ENCODE results near the gene ERC2.
A peak's percentile ranks its signal among the peaks of the same experiment; 100 is the strongest.

ERC2 gene

DNA sequence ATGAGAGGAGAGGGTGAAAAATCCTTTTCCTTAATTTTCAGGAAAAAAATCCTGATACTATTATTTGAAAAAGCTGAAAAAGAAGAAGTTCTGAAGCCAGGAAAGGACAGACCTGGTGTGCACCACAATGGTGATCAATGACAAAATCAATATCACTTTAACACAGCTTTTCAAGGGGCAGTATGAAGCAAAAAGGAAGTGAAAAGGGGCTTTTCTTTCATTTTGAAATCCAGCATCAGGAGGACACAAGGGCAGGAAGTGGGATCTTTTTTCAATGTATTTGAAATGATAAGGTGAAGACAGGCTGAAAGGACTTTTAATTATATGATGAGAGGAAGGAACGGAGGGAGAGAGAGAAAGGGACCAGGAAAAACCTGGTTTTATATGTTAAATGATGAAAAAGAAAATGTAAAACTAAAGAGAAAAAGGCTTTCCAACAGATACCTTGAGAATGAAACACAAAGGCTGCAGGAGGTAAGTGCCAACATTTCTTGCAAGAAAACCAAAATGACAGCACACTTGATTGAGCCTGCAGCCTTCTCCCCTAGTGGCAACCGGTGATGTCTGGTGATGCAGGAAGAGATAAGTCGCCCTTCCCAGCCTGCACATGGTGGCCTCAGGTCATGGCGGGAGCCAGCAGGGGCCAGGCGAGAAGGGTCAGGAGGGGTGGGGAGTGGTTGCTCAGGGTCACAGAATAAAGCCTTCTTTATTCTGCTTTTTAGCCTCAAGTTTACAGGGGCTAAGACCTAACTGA, 744.4 kb downstream of the ERC2 start:
- DNase-seq = no peak

DNA sequence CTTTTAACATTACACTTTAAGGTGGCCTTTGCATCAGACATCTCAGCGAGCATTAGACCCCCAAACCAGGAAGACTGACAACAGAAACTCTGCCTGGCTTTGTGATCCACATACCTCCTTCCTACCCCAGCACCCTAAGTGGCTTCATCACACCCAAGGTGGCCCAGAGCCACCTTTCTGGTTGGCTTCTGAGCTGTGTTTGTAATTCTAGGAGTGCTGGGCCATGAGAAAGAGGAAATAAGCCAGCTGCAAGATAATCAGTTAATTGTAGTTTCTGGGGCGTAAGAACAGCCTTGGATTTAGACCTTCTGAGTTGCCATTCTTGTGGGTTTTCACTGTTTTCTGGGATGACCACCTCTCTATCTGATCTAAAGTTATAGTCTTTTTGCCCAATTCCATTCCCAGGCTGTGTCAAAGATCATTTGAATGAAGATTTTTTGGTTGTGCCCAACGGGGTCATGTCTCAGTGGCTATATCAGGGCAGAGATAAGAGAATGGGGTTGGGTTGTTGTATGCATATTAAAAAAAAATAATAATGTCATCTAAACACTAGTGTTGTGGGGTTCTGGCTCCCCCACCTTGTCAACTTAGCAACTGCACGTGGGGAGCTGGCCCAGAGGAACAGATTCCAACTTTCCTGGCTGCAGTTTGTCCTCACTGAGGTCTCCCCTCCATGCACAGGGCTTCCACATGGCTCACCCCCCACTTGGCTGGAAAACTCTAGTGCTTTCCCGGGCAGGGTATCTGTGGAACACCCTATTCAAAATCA, 746.4 kb downstream of the ERC2 start:
- no peak for DNase-seq

GRCh38 chr3:55720614-55721013, 747.7 kb downstream of the ERC2 start:
- no peak for DNase-seq

- no peak for DNase-seq
Measured at GRCh38 chr3:55719508-55719907, 748.8 kb downstream of the ERC2 start.

DNA sequence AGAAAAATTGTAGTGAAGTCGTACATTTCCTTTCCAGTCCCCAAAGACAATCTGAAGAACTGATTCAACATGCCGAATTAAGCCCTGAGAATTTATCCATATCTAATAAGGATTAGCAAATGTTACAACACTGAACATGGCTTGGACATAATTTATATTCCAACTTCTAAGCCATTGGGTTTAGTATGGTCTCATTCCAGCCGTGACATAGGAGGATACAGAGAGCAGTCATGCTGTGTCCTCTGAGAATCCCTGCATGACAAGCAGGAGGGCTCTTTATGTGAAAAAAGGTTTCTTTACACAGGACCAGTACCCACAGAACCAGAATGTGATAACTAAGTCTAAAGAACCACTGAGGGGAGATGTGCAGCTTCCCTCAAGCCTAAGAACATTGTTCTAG, 749.3 kb downstream of the ERC2 start:
- DNase-seq = no peak

GRCh38 chr3:55718521-55718921, 749.7 kb downstream of the ERC2 start:
- DNase-seq = no peak

GRCh38 chr3:55718074-55718473, 750.2 kb downstream of the ERC2 start:
- DNase-seq = no peak

DNA sequence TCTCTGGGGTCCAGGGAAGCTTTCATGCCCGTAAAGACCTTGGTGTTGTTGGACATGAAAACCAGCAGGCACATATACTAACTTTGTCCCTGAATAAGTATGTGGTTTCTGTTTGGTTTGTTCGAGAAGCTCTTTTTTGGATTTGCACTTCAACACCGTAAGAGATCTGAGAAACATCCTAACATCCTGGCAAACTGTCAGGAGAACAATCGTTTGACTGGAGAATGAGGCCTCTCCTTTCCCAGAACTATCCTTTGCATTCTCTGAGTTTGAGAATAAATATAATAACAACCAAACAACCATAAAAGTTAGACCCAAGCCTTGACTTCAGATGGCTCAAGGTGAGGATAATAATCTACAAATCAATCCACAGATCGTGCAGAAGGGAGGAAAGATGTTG, 750.8 kb downstream of the ERC2 start:
- no peak for DNase-seq

- no peak for DNase-seq
Measured at GRCh38 chr3:55716611-55717225, 751.5 kb downstream of the ERC2 start.

GRCh38 chr3:55716044-55716443, 752.2 kb downstream of the ERC2 start:
- DNase-seq = no peak

DNA sequence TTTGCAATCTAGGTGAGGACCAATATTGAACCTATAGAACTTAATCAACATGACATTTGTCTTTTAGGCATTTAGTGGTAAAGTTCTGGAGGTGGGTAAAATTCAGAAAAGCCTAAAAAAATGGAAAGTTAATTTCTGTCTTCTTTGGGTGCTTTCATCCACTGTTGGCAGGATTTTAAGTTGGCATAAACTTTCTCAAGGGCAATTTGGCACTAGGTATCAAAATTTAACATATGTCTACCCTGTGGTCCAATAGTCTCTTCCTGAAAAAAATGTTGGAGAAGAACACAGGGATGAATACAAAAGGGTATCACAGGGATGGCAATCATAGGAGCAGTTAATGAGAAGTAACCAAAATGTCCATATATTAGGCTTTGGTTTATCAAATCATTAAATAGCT, 754.2 kb downstream of the ERC2 start:
- DNase-seq = no peak

DNA sequence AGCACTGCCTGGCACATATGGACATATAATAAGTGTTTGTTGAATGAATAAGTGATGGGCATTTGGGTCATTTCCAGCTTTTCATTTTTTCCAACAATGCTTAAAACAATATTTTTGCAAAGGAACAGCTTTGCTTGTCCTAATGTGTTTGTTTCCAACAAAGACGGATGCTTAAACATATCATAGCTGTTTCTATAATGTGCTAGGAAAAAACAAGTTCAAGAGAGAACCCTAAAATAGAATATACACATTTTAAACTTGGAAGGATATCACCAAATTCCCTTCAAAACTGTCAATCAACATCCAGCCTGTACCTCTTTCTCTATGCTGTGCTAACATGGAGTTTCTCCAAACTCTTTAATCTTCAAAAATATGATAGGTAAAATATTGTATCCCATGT, 756.6 kb downstream of the ERC2 start:
- DNase-seq = no peak

GRCh38 chr3:55709411-55710012, 758.8 kb downstream of the ERC2 start:
- DNase-seq = no peak

GRCh38 chr3:55708921-55709320, 759.3 kb downstream of the ERC2 start:
- DNase-seq = no peak

- DNase-seq = no peak
Measured at GRCh38 chr3:55708242-55708641, 760.0 kb downstream of the ERC2 start.

GRCh38 chr3:55704521-55704920, 763.7 kb downstream of the ERC2 start:
- DNase-seq = no peak

DNA sequence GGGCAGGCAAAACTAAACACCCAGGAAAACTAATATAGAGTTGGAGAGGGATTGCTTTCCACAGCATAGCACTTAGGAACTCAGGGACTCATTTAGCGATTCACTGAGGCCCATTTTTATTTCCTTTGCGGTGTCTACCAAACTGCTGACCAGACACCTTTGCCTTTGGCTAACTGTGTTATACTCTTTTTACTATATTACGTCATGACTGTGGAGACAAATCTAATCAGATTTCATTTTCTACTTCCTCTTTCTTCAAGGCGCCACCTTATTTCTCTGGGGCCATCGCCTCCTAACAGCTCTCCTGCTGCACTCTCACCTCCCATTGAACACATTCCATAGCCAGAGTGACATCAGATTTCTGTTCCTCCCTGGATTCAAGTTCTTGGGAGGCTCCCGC, 765.4 kb downstream of the ERC2 start:
- no peak for DNase-seq

DNA sequence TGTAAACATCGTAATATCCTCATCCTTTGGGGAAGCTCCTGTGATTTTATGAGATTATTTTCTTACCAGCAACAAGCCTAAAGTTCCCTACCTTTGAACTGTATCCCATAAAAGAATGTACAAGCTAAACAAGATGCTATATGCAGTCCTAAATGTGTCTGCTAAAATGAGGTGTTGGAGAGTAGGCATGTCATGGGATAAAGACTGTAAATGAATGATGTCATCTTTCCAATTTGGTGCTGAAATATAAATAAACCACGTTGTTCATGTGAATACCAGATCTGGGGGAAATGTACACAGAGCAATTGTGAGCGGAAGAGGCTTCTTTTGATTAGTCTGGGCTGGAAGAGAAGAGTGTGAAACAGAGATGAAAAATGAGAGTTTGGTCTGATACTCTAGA, 766.3 kb downstream of the ERC2 start:
- peak; percentile 14 for DNase-seq

DNA sequence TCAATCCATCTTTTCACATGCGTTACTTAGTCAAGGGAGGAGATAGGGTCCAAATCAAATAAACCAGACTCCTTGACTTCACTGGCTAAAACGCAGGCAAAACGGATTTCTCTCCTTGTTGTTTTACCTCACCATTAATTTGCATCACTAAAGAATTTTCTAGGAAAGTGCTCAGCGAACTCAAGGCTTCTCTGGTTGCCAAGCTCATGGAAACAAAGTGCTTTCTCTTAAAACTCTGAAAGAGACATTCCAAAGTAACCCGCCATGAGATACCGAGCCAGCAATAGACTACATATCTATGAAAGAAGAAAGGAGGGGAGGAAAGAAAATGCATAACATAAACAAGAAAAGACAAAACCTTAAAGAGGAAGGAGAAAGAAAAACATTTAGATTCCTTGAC, 769.4 kb downstream of the ERC2 start:
- no peak for DNase-seq

- DNase-seq = no peak
Measured at GRCh38 chr3:55697177-55697865, 770.9 kb downstream of the ERC2 start.

GRCh38 chr3:55692957-55693558, 775.2 kb downstream of the ERC2 start:
- DNase-seq = no peak

DNA sequence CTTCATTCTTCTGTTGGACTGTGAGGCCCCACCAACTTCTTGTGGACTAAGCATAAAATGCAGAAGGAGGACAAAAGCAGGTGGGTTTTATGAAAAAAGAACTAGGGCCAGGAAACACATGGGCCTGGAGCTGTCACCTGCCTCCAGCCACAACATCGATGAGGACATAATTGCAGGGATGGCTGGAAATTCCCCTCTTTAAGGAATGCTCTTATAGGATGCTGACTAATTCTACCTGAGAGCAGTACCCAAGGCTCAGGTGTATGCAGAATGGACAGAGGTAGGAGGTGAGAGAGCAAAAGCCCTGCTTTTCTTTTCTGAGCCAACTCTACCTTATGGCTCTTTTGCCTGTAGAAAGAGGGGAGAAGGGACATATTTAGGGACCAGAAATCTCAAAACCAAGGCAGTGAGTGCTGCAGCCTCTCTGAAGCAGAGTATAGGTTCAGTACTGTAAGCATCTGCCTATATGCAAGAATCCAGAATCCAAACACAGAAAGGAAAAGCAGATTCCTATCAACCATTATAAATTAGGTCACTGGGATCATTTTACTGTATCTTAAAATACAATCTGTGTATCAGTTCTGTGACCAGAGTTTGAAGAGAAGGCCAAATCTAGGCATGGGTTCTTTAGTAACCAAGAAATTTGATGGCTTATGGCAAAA, 775.8 kb downstream of the ERC2 start:
- no peak for DNase-seq

Measured in DMS153 (cell line).